ENCODE results near the gene GPX4. TPM values are rescaled to one million over a fixed set of nuclear protein-coding genes. Genes with fewer than 3 reads are reported as not detected.
A peak's percentile ranks its signal among the peaks of the same experiment; 100 is the strongest.

The GPX4 gene
- total RNA-seq, 1 experiment from 2014 or later, result 355 TPM

GRCh38 chr19:1139126-1139525, 35.3 kb downstream of the GPX4 start:
- DNase-seq, result no peak
- no peak overlapping the region for H3K4ac ChIP-seq (ENCODE audit: low read depth, low read length)
- no peak overlapping the region for H2BK120ac ChIP-seq (ENCODE audit: low read depth, low read length, poor library complexity, severe bottlenecking)
- H3K18ac ChIP-seq (ENCODE audit: insufficient read length, low read depth, low read length), result no peak overlapping the region
- H4K20me1 ChIP-seq (ENCODE audit: control insufficient read depth, insufficient read depth, insufficient read length), result no peaks in the 10 kb centered on the region
- no peak overlapping the region for H2AFZ ChIP-seq (ENCODE audit: low read length)
- peaks cover 22 to 36% (median 30%) of the 10 kb centered on the region in 3 experiments for H3K36me3 Mint-ChIP-seq (ENCODE audit: insufficient read depth in 1 of 3, low read depth in 3 of 3)
- no peak overlapping the region for H3K4me3 Mint-ChIP-seq
- H3K27ac ChIP-seq (ENCODE audit: insufficient read length, low read depth, low read length), result no peak overlapping the region
- no peak overlapping the region for H2BK12ac ChIP-seq (ENCODE audit: insufficient read length, low read depth, low read length)
- no peaks in the 10 kb centered on the region for H3K23me2 ChIP-seq (ENCODE audit: insufficient read length, low read depth, low read length, poor library complexity, severe bottlenecking)
- peaks cover 2 to 7% of the 10 kb centered on the region in 2 experiments for H3K4me1 Mint-ChIP-seq
- no peak overlapping the region for H2AK5ac ChIP-seq (ENCODE audit: insufficient read length, low read length)
- H3K14ac ChIP-seq (ENCODE audit: insufficient read depth, low read length), result no peak overlapping the region
- no peak overlapping the region for H3K4me2 ChIP-seq (ENCODE audit: insufficient read depth, insufficient read length, low read length)
- no peak overlapping the region for H4K91ac ChIP-seq (ENCODE audit: insufficient read length, low read depth, low read length)
- no peaks in the 10 kb centered on the region for H3K79me2 ChIP-seq (ENCODE audit: insufficient read depth, low read length)
- no peak overlapping the region for H3K56ac ChIP-seq (ENCODE audit: insufficient read length, low read depth, low read length)
- H2BK5ac ChIP-seq (ENCODE audit: insufficient read length, low read length), result no peak overlapping the region
- H2BK15ac ChIP-seq (ENCODE audit: low read depth, low read length), result no peak overlapping the region
- H3K27me3 Mint-ChIP-seq (ENCODE audit: low read depth), result no peaks in the 10 kb centered on the region
- no peak overlapping the region for H4K5ac ChIP-seq (ENCODE audit: insufficient read length, low read depth, low read length)
- TF ChIP-seq CTCF (conservative IDR thresholded peaks at IDR 0.05), result no peak
- no peaks in the 10 kb centered on the region for H3K4me1 ChIP-seq (ENCODE audit: insufficient read depth, low read length)
- no peak overlapping the region for H3K9ac ChIP-seq (ENCODE audit: extremely low read depth, insufficient read length, low read length)
- no peak overlapping the region for H3K23ac ChIP-seq (ENCODE audit: insufficient read length, low read depth, low read length)
- no peaks in the 10 kb centered on the region for H3K79me1 ChIP-seq (ENCODE audit: insufficient read depth, low read depth, low read length, poor library complexity, severe bottlenecking)
- H3K9me3 ChIP-seq (ENCODE audit: control insufficient read depth, low read depth, low read length), result no peaks in the 10 kb centered on the region
- WGBS (ENCODE audit: extremely low coverage, insufficient read length, low lambda C conversion rate), result no CpG with 5 or more reads among the region's 15 CpGs
- H2BK20ac ChIP-seq (ENCODE audit: low read depth, low read length, poor library complexity, severe bottlenecking), result no peak overlapping the region
- H3K27me3 ChIP-seq (ENCODE audit: insufficient read depth, low read length), result no peaks in the 10 kb centered on the region
- H3K9me3 Mint-ChIP-seq, result peaks cover 0 to 4% of the 10 kb centered on the region in 2 experiments; a peak in 2 of 5 replicates
- H4K8ac ChIP-seq (replicated peaks; ENCODE audit: insufficient read length, low read depth, low read length), result no peak overlapping the region
- H3T11ph ChIP-seq (ENCODE audit: low read length), result no peak overlapping the region
- peak overlapping the region in 2 of 3 experiments; percentile 59 to 61; a peak in 2 of 7 replicates for H3K27ac Mint-ChIP-seq
